GM18502 (cell line): ENCODE measurements around the gene ZEB2.
A peak's percentile ranks its signal among the peaks of the same experiment; 100 is the strongest.

ENCODE experiments used
- ATAC-seq: cut with Tn5 transposase; IDR thresholded peaks from one replicate; pipeline ENCODE4 v1.9.1; 2021; ENCODE audit warnings: mild to moderate bottlenecking; ENCODE audit not compliant: unreplicated experiment, poor library complexity

The ZEB2 gene

GRCh38 chr2:144431998-144432397, 87.9 kb downstream of the ZEB2 start:
- no peak for ATAC-seq

DNA sequence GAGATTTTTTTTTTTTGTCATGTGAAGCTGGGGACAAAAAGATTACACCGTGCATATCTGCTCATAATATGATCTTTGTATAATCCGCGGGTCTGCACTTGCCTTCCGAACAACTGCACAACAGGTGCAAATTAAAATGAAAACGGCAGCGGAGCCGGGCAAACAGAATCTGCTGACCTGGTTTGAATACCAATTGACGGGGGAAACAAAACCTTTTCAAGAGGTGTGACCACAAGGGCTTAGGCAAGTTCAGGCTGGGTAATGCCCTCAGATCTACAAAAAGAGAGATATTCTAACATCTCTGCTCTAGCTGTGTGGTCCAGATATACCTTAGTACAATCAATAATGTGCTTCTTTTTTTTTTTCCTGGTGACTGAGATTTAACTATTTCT, 88.5 kb downstream of the ZEB2 start:
- no peak for ATAC-seq

DNA sequence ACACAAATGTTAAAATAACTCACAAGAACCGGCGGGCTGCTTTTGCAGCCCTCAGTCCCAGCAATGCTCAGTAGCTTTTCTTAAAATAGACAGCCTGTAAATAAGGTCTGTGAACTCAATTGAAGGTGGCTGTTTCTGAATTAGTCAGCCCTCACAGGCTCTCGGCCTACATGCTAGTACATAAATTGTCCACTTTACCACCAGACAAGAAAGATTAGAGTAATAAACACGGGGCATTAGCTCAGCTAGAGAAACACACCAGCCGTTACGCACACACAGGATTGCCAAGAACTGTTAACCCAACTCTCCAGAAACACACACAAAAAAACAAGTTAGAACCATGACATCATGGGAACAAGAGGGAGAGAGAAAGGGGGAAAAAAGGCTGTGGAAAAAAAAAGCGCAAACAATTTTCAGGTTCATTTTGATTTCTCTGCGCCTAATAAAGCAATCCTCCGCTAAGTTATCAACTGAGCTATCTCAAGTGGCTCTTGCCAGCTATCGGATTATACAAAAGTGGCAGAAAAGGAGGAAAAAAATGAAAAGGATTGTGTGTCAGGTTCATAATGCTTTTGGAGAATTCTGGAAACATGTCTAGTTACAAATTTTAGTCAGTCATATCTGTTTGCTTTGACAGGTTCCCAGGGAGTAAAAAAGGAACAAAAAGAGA, 89.1 kb downstream of the ZEB2 start:
- peak; percentile 97 for ATAC-seq

DNA sequence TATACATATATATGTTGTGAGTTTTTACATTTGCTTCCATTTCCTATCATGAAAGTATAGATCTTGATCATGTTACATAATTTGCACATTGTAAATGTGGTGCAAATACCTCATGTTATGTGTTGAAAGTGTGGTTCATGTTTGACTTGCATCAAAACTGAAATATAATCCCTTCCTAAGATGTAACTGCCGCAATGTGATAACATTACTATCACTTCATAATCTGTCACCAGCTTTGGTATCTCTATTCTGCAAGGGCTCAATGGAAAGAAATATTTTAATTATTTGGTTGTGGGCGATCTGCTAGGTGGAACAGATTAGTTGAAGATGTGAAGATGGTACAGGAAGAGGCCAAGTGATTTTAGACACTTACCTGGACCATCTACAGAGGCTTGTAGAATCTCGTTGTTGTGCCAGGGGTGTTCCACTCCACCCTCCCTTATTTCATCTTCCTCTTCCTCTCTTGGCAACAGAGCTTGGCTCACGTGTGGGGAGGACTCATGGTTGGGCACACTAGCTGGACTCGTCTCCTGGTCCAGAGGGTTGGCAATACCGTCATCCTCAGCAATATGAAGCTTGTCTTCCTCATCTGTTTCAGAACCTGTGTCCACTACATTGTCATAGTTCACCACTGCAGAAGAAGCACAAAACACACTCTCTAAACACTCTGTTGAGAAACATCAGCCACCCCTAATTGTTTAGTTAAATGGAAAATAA, 90.4 kb downstream of the ZEB2 start:
- no peak for ATAC-seq

GRCh38 chr2:144426981-144427479, 92.9 kb downstream of the ZEB2 start:
- no peak for ATAC-seq

GRCh38 chr2:144426355-144426754, 93.6 kb downstream of the ZEB2 start:
- no peak for ATAC-seq

DNA sequence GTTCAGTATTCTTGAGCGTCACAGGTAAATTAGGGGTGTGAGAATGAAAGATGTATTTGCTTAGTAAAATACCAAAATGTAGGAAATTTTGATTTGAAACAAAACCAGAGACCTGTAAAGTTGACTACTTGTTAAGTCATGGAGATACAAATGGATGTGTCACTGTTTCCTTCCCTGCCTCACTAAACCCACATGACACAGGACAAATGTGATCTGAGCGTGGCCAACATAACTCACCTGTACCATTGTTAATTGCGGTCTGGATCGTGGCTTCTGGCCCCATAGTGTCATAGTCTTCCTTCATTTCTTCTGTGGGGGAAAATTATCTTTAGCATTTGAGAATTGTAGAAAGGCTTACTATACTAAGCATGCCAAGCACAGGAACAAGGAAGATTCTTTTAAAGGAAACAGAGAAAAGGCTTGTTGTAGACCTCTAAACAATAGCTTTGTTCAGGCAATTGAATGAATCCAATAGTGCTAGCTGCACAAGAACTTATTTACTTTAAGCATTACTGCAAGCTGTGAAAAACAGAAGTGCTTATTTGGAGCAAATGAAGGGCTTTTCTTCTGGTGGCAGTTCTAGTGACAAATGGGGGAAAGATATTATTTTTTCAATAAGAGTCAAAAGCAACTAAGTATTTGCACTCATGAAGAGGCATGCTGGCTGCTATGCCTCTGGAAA, 95.2 kb downstream of the ZEB2 start:
- ATAC-seq: no peak

GRCh38 chr2:144421606-144422510, 98.1 kb downstream of the ZEB2 start:
- no peak for ATAC-seq

GRCh38 chr2:144419218-144419617, 100.7 kb downstream of the ZEB2 start:
- ATAC-seq: no peak

GRCh38 chr2:144415386-144415785, 104.5 kb downstream of the ZEB2 start:
- ATAC-seq: no peak

DNA sequence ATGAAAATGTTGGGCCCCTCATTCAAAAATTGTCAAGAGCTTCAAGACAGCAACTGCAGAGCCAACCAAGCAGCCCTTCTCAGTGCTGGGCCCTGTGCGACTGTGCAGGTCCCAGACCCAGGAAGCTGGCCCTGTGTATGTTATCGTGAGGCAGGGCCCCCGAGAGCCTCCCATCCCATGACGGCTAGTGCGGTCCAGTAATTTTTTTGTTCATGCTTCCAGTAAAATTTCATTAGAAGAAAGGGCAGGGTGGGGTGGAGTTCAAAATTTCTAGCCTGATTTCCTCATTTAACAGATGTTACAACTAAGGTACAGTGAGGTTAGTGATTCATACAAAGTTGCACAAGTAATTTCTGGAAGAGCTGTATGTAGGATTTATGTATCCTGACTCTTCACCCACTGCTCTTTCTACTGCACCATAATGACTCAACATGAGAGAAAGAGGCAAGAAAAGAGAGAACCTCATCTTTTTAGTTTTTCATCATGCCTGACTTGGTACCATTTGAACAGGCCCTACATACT, 105.5 kb downstream of the ZEB2 start:
- peak; percentile 90 for ATAC-seq

- ATAC-seq: no peak
Measured at GRCh38 chr2:144412709-144413108, 107.2 kb downstream of the ZEB2 start.

DNA sequence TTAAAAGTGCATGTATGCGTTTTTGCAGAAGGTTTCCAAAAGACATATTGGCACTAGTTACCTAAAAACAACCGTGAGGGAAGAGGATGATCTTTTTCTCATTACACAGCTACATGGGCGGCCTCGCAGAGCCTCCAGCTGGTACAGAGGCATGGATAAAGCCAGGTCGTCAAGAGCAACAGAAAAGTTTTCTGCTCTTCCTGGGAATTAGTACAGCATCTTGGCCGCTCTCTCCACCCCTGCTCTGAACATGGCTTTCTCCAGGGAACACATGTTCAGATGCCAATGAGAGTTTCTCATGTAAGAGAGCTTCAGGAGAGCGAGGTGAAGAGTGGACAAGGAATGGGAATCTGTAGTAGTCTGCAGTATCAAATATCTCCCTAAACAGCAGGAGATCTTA, 108.4 kb downstream of the ZEB2 start:
- no peak for ATAC-seq

DNA sequence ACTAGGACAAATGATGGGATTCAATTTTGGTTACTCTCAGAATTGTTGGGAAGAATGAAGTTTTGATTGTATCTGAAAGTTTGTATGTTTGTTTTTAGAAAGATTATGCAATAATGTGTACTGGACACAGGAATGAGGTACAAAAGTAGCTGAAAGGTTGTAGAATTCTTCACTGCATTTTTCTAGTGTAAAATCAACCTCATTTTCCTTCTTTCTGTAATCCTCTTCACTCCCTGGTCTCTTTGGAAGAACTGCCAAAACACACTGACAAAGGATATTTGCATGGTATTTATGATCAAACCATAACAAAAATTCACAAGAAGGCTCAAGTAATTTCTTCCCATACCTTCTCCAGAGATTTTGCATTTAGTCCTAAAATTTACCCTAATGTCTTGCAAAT, 110.7 kb downstream of the ZEB2 start:
- ATAC-seq: no peak

GRCh38 chr2:144407262-144407661, 112.7 kb downstream of the ZEB2 start:
- ATAC-seq: no peak

GRCh38 chr2:144405982-144406788, 113.7 kb downstream of the ZEB2 start:
- ATAC-seq: no peak

- ATAC-seq: no peak
Measured at GRCh38 chr2:144405321-144405720, 114.6 kb downstream of the ZEB2 start.

DNA sequence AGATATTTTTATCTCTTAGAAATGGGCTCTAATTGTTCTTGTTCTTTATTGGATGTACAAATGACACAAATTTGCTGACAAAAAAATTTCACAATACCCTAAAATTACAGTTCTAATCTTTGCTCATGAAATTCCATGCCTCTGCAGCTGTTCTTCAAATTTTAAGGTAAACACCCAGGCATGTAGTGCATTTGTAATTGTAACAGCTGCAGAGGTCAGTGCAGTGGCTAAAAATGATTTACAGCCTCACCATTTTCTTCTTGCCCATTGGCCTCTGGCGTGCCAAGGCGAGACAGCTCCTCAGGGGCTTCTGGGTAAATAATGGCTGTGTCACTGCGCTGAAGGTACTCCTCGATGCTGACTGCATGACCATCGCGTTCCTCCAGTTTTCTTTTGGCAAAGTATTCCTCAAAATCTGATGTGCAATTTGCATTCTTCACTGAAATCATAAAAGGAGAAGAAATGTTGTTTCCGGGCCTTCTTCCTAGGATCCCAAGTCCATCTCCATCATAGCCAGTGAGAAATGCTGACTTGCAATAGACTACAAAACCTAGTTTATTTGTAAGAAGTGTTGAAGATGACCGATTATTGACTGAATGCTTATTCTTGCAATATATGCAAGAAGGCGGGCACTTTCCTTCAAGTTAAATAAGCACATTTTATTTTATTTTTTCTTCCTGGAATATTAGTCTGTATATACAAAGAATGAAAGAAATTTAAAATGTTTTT, 115.2 kb downstream of the ZEB2 start:
- no peak for ATAC-seq

DNA sequence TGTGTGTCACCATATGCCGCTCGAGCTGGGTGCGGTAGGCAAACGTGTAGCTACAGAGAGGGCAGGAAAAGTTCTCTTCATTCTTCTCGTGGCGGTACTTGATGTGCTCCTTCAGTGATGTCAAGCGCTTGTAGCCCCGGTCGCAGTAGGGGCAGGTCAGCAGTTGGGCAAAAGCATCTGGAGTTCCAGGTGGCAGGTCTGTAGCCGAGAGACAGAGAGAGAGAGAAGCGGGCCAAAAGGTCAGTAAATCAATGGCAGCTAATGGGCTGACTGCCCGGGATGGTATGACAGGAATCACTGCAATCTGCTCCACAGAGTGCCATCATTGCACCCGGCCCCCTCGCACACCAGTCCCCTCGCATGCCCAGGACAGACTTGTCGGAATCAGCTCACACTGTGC, 116.0 kb downstream of the ZEB2 start:
- ATAC-seq: no peak
